Upper lobe of left lung (tissue), 4 donors: Measurements from ENCODE around the gene TLR10.

Source experiments
- CTCF ChIP-seq, 6 experiments: fragments of 450-650 bp in 4 of 6; fragments of 200-600 bp in 2 of 6; sonication (generic) in 2 of 6; IDR thresholded peaks; one replicate each; pipeline ENCODE4 v1.5.1; 2016 to 2019; ENCODE audit warnings: antibody characterized with exemption in 6 of 6
- EP300 ChIP-seq, 4 donors: sonication (generic); formaldehyde crosslinking; IDR thresholded peaks; one replicate each; pipeline ENCODE4 v1.5.1; 2017; ENCODE audit warnings: antibody characterized with exemption in 4 of 4, control low read depth in 2 of 4
- POLR2A ChIP-seq, 4 donors: fragments of 450-650 bp; IDR thresholded peaks; one replicate each; pipeline ENCODE4 v1.5.1; 2016 to 2017; ENCODE audit warnings: antibody characterized with exemption in 4 of 4, mild to moderate bottlenecking in 2 of 4
- POLR2AphosphoS5 ChIP-seq, 2 donors: sonication (generic); formaldehyde crosslinking; IDR thresholded peaks; one replicate each; pipeline ENCODE4 v1.5.1; 2017; ENCODE audit warnings: antibody characterized with exemption in 2 of 2

GRCh38 chr4:38752372-38752940, 30.3 kb downstream of the TLR10 start:
- no peak for TF ChIP-seq POLR2AphosphoS5 (IDR thresholded peaks at IDR 0.05)
- TF ChIP-seq CTCF (IDR thresholded peaks at IDR 0.05), result no peak
- no peak for TF ChIP-seq POLR2A (IDR thresholded peaks at IDR 0.05)
- TF ChIP-seq EP300 (IDR thresholded peaks at IDR 0.05), result no peak
